Measurements from ENCODE around the gene CCNT1.
A peak's percentile ranks its signal among the peaks of the same experiment; 100 is the strongest.
"Not testable (repeated sequence)": the region's sequence is repeated elsewhere in the genome, so short reads cannot be mapped to it uniquely, and the experiment has no call there.

CCNT1 gene

DNA sequence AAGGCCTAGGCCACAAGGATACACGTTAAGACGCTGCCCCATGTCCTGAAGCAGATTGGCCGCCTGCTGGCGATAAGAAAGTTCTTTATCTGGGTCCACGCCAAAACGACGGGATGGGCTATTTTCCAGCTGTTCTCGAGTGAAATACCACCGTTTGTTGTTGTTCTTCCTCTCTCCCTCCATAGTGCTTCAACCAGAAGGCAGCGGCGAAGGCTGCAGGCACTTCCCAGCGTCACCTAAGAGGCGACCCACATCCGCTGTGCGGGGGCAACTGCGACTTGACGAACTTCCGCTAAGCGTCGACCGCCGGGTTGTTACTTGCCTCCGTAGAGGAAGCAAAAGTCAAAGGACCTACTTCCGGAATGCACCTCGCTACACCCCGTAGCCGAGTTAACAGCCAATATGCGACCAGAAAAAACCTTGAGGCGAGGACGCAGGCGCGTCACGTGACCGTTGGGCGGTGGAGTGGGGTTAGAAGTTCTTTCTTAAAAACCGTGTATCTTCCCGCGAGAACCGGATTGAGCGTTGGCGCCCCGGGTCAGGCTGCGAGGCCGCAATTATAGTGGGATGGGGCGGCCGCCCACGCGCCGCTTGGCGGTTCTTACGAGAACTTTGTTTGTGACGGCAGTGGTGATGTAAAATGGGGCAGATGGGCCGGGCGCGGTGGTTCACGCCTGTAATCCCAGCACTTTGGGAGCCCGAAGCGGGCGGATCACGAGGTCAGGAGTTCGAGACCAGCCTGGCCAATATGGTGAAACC lies at the start of gene CCNT1:
CCNT1 (minus strand) TSS at position 215 of the 759 bp plus-strand sequence; CDS start at position 183, 32 bp downstream.
- peak; percentile 99 for DNase-seq

DNA sequence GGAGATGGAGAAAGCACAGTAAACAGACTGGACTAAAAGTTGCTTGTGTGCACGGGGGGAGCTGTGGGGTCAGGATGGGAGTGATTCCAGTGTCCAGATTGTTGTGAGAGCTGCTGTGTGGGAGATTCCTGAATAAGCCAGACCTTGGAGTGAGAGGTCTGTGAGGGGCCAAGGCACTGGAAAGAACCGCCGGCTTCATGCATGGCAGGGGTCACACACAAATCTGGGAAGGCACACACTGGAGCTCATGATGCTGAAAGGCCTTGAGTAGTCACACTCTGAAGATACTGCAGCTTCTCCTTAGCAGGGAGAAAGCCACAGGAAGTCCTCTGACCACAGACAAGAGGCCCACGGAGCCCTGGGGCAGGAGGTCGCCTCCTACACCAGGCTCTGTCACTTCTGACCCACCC lies 49.3 kb upstream of the CCNT1 start:
- peak; percentile 73 to 81 for DNase-seq

DNA sequence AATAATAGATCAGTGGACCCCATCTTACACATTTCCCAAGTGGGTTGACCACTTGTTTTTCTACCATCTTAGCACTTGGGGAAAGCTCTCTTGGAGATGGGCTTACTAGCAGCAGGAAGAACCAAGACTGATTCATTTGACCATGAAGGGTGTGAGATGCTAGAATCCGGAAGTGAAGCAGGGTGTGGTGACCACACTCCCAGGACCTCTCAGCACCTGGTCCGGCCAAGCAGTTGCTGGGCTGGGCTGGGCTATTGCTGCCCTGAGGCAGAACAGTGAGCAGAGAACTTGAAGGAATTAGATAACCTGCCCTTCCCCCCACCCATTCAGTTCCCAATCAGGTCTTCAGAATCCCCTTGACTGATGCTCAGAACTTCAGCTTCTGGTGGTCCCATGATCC lies 48.0 kb upstream of the CCNT1 start:
- no peak for DNase-seq

DNA sequence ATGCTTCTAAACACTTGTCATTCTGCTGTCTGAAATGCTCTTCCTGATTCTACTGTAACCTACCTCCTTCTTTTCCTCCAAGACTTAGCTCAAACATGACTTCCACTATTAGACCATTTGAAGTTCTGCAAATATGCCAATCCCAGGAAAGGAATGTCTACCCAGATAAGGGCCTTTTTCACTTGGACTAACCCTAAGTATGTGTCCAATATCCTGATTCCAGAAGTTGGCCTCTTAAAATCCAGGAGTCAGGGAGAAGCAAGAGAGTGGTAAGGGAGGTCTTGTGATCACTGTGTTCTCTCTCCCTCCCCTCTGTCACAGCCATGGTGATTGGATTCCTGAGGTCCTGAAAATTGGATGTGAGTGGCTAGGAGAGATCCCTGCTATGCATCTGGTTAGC lies 42.2 kb upstream of the CCNT1 start:
- DNase-seq: no peak

DNA sequence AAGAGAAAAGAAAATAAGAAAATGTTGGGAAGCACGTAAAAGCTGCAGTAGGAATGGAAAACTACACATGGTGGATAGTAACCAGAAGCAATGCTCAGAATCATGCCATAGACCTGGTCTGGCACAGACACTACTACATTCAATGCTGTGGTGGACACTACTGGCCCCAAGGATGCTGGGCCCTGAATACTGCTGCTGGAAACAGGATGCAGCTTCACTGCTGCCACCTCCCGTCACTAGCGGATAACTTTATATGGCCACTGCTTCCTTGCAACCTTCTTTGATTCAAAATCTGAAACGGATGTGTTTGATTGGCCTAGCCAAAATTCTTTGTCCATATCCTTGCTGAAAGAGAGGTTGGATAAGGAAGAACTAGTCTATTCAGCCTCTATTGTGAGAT lies 41.7 kb upstream of the CCNT1 start:
- DNase-seq: no peak

DNA sequence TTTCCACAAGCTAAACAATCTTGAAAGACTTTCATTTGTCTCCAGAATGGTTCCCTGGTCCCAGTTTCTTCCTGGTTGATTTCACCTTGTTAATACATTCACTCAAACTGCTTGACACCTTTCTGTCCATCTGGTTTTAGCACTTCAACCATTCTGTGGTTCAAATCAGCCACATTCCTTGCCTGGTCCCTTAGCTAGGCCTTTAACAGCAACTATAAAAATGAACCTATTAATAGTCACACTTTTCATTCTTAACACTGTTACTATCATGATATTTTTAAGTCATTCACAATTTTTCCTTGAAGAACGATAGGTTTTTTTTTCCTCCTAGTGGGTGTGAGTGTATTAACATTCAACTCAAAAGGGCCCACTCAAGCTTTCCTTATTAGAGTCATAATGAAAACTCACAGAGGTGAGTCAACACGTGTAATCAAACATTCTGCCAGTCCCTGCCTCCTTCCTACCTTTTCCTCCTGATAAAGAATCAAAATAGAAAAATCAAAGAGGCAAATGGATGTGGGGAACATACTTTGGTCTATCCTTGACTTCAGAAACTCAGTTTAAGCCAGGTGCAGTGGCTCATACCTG lies 34.4 kb upstream of the CCNT1 start:
- no peak for DNase-seq

DNA sequence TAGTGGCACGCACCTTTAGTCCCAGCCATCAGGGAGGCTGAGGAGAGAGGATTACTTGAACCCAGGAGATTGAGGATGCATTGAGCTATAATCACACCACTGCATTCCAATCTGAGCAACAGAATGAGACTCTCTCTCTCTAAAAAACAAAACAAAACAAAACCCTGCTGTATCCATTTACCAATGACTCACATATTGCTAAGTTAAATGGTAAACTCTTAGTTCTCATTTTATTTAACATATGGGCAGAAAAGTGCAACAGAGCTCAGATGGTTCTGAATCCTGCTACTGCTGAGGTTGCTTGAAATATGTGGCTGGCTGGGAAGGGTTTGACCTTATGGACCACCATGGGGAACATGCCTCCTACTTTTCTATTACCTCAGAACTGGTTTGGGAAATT lies 33.7 kb upstream of the CCNT1 start:
- no peak for DNase-seq

DNA sequence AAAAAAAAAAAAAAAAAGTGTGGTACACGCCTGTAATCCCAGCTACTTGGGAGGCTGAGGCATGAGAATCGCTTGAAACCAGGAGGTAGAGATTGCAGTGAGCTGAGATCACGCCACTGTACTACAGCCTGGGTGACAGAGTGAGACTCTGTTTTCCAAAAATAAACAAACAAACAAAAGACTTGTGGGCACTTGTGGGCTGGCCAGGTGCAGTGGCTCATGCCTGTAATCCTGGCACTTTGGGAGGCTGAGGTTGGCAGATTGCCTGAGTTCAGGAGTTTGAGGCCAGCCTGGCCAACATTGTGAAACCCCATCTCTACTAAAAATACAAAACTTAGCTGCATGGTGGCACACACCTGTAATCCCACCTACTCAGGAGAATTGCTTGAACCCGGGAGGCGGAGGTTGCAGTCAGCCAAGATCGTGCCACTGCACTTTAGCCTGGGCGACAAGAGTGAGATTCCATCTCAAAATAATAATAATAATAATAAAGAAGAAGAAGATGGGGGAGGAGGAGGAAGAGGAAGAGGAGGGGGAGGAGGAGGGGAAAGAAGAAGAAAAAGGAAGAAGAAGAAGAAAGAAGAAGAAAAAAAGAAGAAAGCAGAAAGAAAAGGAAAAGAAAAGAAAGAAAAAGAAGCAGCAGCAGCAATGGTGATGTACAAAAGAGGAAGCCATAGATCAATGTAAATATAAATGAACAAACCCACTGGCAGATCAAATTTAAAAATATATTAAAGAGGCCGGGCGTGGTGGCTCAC lies 27.9 kb upstream of the CCNT1 start:
- DNase-seq: no peak

DNA sequence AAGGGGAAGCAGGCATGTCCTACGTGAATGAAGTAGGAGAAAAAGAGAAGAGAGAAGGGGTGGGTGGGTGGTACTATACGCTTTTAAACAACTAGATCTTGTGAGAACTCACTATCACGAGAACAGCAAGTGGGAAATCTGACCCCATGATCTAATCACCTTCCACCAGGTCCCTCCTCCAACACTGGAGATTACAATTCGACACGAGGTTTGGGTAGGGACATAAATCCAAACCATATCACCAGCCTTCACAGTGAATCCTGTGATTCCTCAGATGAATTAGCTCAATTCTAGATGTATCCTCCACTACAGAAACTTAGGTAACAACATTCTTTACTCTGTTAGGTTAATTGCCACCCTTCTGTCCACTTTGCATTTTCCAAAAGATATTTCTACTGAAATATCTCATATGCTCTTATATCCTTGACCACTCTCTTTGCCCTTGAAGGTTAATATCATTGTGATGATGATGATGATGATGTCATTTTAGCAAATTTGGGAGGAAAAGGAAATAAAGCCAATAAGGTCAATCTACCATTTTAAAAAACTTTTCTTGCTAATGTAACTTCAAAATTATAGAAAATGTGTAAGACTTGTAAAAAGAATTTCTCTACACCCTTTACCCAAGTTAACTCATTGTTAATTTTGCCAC lies 23.2 kb upstream of the CCNT1 start:
- no peak for DNase-seq

DNA sequence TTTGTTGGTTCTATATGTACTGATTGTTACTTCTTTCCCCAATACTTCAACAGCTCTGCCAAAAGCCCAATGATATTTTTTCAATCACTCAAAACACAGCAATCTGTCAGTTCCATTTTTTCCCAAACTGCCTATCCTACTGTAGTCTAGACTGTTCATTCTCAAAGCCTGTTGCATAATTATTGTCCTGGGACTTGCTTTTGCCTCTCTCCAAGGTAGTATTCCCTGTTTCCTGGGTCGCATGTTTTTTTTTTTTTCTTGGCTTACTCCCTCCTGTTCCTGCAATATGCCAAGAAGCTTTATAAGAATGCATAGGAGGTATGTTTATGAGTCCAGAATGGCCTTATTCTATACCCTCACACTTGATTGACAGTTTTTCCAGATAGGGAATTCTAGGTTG lies 19.9 kb upstream of the CCNT1 start:
- no peak for DNase-seq

DNA sequence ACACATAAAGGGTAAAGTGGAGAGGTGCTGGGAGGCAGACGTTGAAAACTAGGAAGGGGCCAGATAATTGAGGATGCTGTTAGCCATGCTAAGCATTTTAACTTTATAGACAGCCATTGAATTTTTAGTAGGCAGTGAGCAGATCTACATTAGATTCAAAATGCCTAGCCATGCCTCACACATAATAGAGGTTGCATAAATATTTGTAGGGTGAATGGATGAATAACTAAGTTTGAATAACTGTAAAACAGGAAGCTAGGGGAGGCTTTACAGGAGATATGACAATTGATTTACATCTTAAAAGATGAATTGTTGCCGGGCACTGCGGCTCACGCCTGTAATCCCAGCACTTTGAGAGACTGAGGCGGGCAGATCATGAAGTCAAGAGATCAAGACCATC lies 12.3 kb upstream of the CCNT1 start:
- no peak for DNase-seq

DNA sequence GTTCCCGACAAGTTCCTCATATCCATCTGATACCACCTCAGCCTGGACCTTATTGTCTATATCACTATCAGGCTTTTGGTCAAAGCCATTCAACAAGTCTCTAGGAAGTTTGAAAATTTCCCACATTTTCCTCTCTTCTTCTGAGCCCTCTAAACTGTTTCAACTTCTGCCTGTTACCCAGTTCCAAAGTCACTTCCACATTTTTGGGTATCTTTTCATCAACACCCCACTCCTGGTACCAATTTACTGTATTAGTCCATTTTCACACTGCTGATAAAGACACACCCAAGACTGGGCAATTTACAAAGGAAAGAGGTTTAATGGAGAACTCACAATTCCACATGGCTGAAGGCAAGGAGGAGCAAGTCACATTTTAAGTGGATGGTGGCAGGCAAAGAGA lies 4.2 kb upstream of the CCNT1 start:
- DNase-seq: not testable (repeated sequence)

DNA sequence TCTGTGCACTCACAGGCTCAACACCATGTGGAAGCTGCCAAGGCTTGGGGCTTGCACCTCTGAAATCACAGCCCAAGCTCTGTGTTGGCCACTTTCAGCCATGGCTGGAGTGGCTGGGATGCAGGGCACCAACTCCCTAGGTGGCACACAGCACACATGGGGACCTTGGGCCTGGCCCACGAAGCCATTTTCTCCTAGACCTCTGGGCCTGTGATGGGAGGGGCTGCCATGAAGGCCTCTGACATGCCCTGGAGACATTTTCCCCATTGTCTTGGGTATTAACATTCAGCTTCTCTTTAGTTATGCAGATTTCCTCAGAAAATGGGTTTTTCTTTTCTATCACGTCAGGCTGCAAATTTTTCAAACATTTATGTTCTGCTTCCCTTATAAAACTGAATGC lies 3.7 kb upstream of the CCNT1 start:
- not testable (repeated sequence) for DNase-seq

DNA sequence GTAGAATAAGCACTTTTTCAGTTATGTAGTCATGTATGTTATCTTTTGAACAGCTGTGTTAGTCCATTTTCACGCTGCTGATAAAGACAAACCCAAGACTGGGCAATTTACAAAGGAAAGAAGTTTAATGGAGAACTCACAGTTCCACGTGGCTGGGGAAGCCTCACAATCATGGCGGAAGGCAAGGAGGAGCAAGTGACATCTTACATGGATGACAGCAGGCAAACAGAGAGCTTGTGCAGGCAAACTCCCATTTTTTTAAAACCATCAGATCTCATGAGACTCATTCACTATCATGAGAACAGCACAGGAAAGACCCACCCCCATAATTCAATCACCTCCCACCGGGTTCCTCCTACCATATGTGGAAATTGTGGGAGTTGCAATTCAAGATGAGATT lies 2.5 kb upstream of the CCNT1 start:
- not testable (repeated sequence) for DNase-seq

DNA sequence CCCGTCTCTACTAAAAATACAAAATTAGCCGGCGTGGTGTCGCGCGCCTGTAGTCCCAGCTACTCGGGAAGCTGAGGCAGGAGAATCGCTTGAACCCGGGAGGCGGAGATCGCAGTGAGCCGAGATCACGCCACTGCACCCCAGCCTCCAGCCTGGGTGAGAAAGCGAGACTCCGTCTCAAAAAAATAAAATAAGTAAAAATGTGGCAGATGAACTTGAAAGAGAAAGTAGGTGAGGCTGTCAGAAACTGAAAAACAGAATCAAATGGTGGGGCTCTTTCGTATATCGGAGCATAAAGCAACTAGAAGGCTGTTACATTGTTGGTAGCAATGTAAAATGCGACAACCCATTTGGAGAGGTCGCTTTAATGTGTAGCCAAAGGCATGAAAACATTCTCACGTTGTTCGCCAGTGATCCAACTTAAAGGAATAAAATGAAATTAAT lies 767 bp upstream of the CCNT1 start:
- DNase-seq: no peak

DNA sequence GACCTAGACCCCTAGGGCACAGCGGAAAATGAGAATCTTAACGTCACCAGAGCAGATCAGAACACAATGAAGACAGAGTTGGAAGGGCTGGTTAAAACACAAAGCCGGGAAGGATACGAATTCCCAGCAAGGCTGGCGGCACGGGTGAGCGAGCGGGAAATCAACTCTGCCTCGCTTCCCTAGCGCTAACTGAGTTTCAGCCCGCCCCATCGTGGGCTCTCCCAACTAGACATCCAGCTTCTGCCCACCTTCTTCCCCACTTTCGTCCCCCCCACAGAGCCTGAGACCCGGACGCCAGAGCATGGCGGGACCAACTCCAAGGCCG lies 377 bp downstream of the CCNT1 start:
- DNase-seq: no peak

DNA sequence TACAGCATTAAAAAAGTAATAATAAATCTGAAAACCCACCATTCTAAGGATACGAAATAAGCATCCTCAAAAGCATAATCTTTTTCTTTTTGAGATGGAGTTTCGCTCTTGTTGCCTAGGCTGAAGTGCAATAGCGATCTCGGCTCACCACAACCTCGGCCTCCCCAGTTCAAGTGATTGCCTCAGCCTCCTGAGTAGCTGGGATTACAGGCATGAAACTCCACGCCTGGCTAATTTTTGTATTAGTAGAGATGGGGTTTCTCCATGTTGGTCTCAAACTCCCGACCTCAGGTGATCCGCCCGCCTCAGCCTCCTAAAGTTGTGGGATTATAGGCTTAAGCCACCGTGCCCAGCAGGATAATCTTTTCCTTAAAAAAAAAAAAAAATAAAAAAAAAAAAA lies 4.3 kb downstream of the CCNT1 start:
- DNase-seq: no peak

DNA sequence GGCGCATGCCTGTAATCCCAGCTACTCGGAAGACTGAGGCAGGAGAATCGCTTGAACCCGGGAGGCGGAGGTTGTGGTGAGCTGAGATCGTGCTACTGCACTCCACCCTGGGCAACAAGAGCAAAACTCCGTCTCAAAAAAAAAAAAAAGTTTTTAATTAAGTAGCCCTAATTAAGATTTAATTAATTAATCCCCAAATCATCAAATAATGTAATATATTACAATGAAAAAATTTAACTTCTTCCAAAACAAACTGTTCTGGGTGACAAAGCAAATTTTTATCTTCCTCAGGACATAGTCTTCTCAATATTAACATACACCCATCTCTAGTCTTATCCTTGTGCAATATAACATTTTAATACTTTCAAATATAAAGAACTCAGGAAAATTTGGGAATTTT lies 17.7 kb downstream of the CCNT1 start:
- DNase-seq: not testable (repeated sequence)

DNA sequence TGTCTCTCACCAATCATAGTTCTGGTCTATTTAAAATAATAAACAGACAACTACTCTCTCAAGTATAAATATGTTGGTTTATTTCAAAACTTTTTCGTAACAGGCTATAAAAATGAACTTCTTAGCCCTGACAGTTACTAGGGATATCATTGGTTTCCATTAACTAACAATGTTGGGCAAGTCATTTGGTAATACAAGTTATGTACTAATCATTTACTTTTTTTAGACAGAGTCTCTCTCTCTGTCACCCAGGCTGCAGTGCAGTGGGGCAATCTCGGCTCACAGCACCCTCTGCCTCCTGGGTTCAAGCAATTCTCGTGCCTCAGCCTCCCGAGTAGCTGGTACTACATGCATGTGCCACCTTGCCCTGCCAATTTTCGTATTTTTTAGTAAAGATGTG lies 19.9 kb downstream of the CCNT1 start:
- DNase-seq: no peak

DNA sequence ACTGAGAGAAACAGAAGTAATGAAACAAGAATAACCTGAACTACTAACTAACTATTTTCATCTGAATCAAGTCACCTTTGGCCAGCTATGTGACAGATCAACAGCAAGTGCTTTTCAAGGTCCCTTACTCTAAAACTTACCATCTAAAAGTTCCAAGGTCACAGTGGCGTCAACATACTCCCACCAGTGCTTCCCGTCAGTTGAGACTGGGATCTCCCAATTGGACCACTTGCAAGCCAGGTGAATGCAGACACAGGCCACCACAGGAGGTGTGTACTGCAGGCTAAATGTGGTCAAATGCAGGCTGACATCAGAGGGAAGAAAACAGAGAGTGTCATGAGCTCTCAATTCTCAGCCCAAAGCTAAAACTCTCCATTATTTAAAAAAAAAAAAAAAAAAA lies 20.6 kb downstream of the CCNT1 start:
- no peak for DNase-seq

DNA sequence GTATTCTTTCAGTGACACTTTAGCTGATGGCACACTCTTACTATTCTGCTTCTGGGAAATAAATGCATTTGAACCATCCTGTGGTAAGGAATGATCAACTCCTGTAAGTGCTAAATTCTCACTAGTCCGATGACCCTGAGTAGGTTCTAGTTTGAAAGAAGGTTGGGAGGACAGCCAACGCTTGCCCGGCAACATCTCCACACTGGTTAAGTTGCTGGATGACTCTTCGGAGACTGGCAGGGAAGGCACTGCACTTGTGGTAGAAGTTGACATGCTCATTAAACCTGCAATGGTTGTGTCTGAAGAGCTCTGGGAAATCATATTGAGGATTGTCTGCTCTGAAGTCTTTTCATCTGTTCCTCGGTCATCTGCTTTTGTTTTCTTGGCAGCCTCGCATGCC lies 22.5 kb downstream of the CCNT1 start:
- DNase-seq: no peak

DNA sequence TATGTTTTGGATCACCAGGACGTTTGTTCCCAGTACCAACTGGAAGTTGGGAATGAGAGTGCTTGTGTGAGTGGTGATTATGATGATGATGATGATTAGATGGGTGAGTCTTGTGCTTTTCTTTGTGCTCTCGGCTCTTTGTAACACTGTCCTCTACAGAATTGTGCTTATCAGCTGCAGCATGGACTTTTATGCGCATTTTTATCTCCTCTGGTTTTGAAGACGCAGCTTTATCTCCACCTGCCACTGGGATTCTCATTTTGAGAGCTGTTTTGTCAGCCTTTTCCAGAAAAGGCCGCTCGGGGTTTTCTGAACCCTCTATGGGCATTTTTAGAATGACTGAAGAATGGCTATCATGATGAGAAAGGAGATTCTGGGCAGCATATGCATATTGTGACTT lies 22.9 kb downstream of the CCNT1 start:
- no peak for DNase-seq

DNA sequence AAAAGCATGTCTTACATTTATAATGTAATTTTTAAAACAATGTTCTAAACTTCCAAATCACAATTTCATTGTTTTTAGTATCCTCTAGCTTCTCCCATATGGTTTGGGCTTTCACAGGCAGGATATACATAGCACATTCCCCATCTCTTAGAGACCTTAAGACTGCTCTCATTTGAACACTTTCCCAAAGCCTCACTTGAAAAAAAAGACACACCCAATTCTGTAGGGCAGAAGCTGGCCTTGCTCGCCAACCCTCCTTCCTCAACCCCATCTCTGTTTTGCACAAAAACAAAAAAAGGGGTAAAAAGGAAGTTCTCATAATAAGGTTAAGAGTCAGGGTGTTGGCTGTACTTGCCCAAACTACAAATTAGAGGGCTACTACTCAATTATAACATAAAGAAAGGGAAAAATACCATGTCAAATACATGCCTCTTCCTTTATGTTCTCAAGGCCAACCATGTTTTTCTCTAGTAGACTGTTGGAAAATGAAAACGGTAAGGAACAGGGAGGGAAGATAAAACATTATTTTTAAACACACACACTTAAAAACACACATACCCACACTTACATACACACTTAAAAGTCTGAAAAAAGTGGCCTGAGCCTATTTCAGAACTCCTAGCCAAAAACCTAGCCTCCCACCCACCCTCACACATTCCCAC lies 24.6 kb downstream of the CCNT1 start:
- DNase-seq: no peak

All from Kasumi-1 (cell line).